HG03521 (cell line): Measurements from ENCODE around the gene CCDC74A.
"Not testable (repeated sequence)": the region's sequence is repeated elsewhere in the genome, so short reads cannot be mapped to it uniquely, and the experiment has no call there.

Experiments
- ATAC-seq: cut with Tn5 transposase; IDR thresholded peaks from one replicate; pipeline ENCODE4 v1.9.1; 2021; ENCODE audit warnings: mild to moderate bottlenecking, moderate library complexity; ENCODE audit not compliant: unreplicated experiment

CCDC74A gene

GRCh38 chr2:131525256-131525655 is 2.4 kb upstream of the CCDC74A start:
- not testable (repeated sequence) for ATAC-seq

- peak; percentile 44 for ATAC-seq
Measured at GRCh38 chr2:131528981-131529863, 1.5 kb downstream of the CCDC74A start.

GRCh38 chr2:131529864-131530445 is 2.3 kb downstream of the CCDC74A start:
- not testable (repeated sequence) for ATAC-seq

GRCh38 chr2:131530626-131531344 is 3.1 kb downstream of the CCDC74A start:
- not testable (repeated sequence) for ATAC-seq

GRCh38 chr2:131531547-131532185 is 4.0 kb downstream of the CCDC74A start:
- not testable (repeated sequence) for ATAC-seq

GRCh38 chr2:131532723-131533608 is 5.3 kb downstream of the CCDC74A start:
- ATAC-seq: not testable (repeated sequence)

GRCh38 chr2:131533609-131534316 is 6.1 kb downstream of the CCDC74A start:
- not testable (repeated sequence) for ATAC-seq

- not testable (repeated sequence) for ATAC-seq
Measured at GRCh38 chr2:131534317-131534672, 6.6 kb downstream of the CCDC74A start.

GRCh38 chr2:131534965-131535364 is 7.3 kb downstream of the CCDC74A start:
- ATAC-seq: not testable (repeated sequence)

GRCh38 chr2:131535526-131535925 is 7.8 kb downstream of the CCDC74A start:
- no peak for ATAC-seq

- ATAC-seq: not testable (repeated sequence)
Measured at GRCh38 chr2:131535951-131536826, 8.5 kb downstream of the CCDC74A start.

- ATAC-seq: not testable (repeated sequence)
Measured at GRCh38 chr2:131536841-131537240, 9.2 kb downstream of the CCDC74A start.

GRCh38 chr2:131538856-131539255 is 11.2 kb downstream of the CCDC74A start:
- not testable (repeated sequence) for ATAC-seq

GRCh38 chr2:131542438-131543384 is 15.0 kb downstream of the CCDC74A start:
- no peak for ATAC-seq

- ATAC-seq: no peak
Measured at GRCh38 chr2:131543385-131543891, 15.8 kb downstream of the CCDC74A start.

GRCh38 chr2:131544006-131544812 is 16.5 kb downstream of the CCDC74A start:
- not testable (repeated sequence) for ATAC-seq
